Nephron progenitor cell (in vitro differentiated cells): Measurements from ENCODE around the gene SGMS1.

Source experiments
- DNase-seq: peaks from one replicate; pipeline ENCODE4 v3.0.0; 2021
- H3K27ac Mint-ChIP-seq: 2 replicates; pipeline ENCODE4 v1.8.0; 2021; ENCODE audit warnings: mild to moderate bottlenecking, moderate library complexity, mixed read lengths
- H3K27me3 Mint-ChIP-seq: 2 replicates; pipeline ENCODE4 v1.8.0; 2021; ENCODE audit warnings: mild to moderate bottlenecking, low read depth, mixed read lengths; ENCODE audit not compliant: poor library complexity
- H3K36me3 Mint-ChIP-seq: 2 replicates; pipeline ENCODE4 v1.8.0; 2021; ENCODE audit warnings: low read depth, mixed read lengths
- H3K4me1 Mint-ChIP-seq: 2 replicates; pipeline ENCODE4 v1.8.0; 2021; ENCODE audit warnings: mixed read lengths
- H3K4me3 Mint-ChIP-seq: 2 replicates; pipeline ENCODE4 v1.8.0; 2021; ENCODE audit warnings: mild to moderate bottlenecking, moderate library complexity, mixed read lengths
- H3K9me3 Mint-ChIP-seq: 2 replicates; pipeline ENCODE4 v1.8.0; 2021; ENCODE audit warnings: mild to moderate bottlenecking, moderate library complexity, mixed read lengths
- TF ChIP-seq, protein P1 (sequence below): fragments of 200-600 bp; sonication (generic); IDR thresholded peaks from 2 replicates; pipeline ENCODE4 v1.5.0; 2021; ENCODE audit warnings: antibody characterized with exemption

The SGMS1 gene

GRCh38 chr10:50658165-50658564 is 34.4 kb upstream of the SGMS1 start:
- H3K4me3 Mint-ChIP-seq, result no peak overlapping the region
- no peak for DNase-seq
- H3K27ac Mint-ChIP-seq, result no peak overlapping the region
- peaks cover 8% of the 10 kb centered on the region for H3K4me1 Mint-ChIP-seq
- no peaks in the 10 kb centered on the region for H3K36me3 Mint-ChIP-seq
- H3K27me3 Mint-ChIP-seq, result peaks cover 8% of the 10 kb centered on the region
- TF ChIP-seq, protein P1, sequence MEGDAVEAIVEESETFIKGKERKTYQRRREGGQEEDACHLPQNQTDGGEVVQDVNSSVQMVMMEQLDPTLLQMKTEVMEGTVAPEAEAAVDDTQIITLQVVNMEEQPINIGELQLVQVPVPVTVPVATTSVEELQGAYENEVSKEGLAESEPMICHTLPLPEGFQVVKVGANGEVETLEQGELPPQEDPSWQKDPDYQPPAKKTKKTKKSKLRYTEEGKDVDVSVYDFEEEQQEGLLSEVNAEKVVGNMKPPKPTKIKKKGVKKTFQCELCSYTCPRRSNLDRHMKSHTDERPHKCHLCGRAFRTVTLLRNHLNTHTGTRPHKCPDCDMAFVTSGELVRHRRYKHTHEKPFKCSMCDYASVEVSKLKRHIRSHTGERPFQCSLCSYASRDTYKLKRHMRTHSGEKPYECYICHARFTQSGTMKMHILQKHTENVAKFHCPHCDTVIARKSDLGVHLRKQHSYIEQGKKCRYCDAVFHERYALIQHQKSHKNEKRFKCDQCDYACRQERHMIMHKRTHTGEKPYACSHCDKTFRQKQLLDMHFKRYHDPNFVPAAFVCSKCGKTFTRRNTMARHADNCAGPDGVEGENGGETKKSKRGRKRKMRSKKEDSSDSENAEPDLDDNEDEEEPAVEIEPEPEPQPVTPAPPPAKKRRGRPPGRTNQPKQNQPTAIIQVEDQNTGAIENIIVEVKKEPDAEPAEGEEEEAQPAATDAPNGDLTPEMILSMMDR, result no peak
- no peaks in the 10 kb centered on the region for H3K9me3 Mint-ChIP-seq

GRCh38 chr10:50653758-50654157 is 30.0 kb upstream of the SGMS1 start:
- TF ChIP-seq, protein P1, result no peak
- no peak overlapping the region for H3K27ac Mint-ChIP-seq
- H3K4me3 Mint-ChIP-seq, result no peak overlapping the region
- peaks cover 4% of the 10 kb centered on the region for H3K27me3 Mint-ChIP-seq
- no peak for DNase-seq
- H3K9me3 Mint-ChIP-seq, result no peaks in the 10 kb centered on the region
- H3K36me3 Mint-ChIP-seq, result no peaks in the 10 kb centered on the region
- H3K4me1 Mint-ChIP-seq, result peaks cover 8% of the 10 kb centered on the region

DNA sequence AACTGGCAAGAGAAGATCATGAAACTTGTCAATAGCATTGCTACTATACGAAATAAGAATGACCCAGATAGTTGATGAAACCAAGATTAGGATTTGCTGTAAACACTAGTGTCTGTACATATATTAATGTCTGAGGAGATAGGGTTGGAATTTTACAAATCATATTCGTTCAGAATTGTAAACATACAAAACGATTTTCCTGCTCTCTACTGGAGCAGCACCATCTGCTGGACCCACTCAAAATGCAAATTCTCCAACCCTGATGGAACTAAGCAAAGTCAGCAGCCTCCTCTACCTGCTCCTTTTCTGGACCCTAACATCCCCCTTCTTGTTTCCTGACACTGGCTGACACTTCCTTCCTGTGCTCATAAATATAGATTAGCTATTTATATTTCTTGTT is 29.4 kb upstream of the SGMS1 start:
- no peaks in the 10 kb centered on the region for H3K36me3 Mint-ChIP-seq
- H3K27ac Mint-ChIP-seq, result no peak overlapping the region
- peaks cover 4% of the 10 kb centered on the region for H3K27me3 Mint-ChIP-seq
- H3K4me1 Mint-ChIP-seq, result peaks cover 8% of the 10 kb centered on the region
- TF ChIP-seq, protein P1, result no peak
- no peak overlapping the region for H3K4me3 Mint-ChIP-seq
- DNase-seq, result no peak
- H3K9me3 Mint-ChIP-seq, result no peaks in the 10 kb centered on the region

DNA sequence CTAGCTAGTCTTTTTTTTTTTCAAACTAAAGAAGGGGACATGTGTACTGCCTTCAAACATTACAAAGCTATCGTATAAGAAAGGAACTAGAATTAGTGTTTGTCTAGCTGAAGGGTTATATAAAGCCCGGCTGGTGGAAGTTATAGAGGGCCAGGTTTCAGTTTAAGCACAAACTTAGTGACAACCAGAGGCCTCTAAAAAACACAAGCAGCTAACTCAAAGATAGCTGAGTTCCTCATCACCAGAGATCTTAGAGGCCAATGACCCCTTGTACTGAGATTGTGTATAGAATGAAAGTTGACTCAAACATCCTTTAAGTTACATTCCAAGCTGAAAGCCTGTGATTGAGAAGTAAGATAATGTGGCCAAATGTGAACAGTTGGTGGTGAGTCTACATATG is 28.1 kb upstream of the SGMS1 start:
- Mint-ChIP-seq H3K9me3 (no peaks in the 10 kb centered on the region), H3K27ac (no peak overlapping the region), H3K4me1 (peaks cover 8% of the 10 kb centered on the region), H3K36me3 (no peaks in the 10 kb centered on the region), H3K27me3 (peaks cover 4% of the 10 kb centered on the region), H3K4me3 (no peak overlapping the region)
- TF ChIP-seq, protein P1, result no peak
- DNase-seq, result no peak

- H3K9me3 Mint-ChIP-seq, result no peaks in the 10 kb centered on the region
- H3K27me3 Mint-ChIP-seq, result peaks cover 4% of the 10 kb centered on the region
- no peak overlapping the region for H3K27ac Mint-ChIP-seq
- H3K4me3 Mint-ChIP-seq, result no peak overlapping the region
- TF ChIP-seq, protein P1, result no peak
- peaks cover 14% of the 10 kb centered on the region for H3K4me1 Mint-ChIP-seq
- no peaks in the 10 kb centered on the region for H3K36me3 Mint-ChIP-seq
- DNase-seq, result no peak
These were observed 26.7 kb upstream of the SGMS1 start for GRCh38 chr10:50650481-50650880.

DNA sequence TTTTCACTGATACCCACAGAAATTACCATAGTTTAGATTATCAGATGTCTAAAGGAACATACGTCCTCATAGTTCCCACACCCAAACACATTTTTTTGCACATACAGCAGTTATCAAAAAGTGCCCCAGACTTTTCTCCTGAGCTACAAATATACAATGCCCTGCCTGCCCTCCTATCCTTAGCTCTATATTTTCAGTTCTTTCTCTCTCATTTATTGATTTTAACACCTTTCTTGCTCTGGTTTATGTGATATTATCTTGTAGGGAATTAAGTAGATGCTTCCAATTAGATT is 25.1 kb upstream of the SGMS1 start:
- no peak for DNase-seq
- Mint-ChIP-seq H3K9me3 (no peaks in the 10 kb centered on the region), H3K36me3 (no peaks in the 10 kb centered on the region), H3K4me1 (peaks cover 27% of the 10 kb centered on the region), H3K27me3 (no peaks in the 10 kb centered on the region), H3K27ac (no peak overlapping the region), H3K4me3 (no peak overlapping the region)
- TF ChIP-seq, protein P1, result no peak
